HG02981 (cell line): Measurements from ENCODE around the gene THSD7A.

Experiments
- ATAC-seq: cut with Tn5 transposase; IDR thresholded peaks from one replicate; pipeline ENCODE4 v1.9.1; 2021; ENCODE audit warnings: mild to moderate bottlenecking, moderate library complexity; ENCODE audit not compliant: unreplicated experiment

THSD7A gene

DNA sequence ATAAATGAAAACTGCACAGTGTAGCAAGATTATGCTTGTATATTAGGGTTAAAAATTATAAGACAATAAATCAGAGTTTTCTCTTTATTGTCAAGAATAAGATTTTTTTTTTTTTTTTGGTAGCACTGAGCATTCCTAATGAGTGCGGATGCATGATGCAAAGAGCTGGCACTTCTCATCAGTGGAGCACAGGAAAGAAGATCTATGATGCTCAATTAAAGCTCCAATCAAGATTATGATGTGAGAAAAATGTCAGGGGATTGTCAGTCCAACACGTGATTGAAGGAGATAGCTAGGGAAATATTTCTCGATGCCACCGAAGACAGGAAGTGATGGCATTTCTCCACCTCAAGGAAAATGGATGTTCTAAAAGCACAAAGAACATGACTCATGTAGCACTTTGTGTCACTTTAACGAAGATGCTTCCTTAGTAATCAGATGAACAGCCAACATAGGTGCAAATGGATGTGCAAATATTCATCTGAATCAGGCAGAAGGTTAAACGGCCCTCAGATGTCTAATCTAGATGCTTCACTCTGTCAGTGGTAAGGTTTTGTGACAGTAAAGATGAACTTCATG is 240.9 kb downstream of the THSD7A start:
- no peak for ATAC-seq

DNA sequence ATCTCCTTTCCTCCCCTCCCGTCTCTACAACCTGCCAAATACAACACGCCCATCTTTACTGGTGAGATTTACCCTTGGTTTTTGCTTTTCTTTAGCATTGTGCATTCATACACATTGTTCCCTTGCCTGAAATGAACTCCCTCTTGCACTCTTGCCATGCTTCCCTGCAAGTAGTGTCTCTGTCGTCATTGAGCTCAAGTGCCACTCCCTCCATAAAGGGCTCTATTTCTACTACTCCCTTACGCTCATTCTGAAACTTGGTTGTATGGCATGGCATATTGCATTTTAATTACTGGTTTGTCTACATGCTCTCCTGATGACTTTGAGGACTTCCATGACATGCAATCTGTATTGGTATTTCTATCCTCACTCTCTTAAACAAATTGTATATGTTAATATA is 242.7 kb downstream of the THSD7A start:
- no peak for ATAC-seq

DNA sequence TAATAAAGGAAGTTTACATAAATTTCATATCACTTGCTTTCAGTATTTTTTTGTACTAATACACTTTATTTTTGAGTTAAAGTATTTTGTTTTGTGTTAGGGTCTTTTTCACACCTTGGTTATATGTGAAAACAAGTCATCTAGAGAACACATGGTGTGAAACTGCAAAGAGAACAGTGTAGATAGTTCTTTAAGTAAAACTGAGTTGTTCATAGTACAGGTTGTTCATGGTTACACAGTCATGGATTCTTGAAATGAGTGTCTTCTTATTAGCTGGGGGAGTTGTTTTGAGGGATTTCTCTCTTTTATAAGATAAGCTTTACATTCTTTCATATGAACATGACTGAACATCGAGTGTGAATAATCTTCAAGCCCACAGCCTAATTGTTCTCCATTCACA is 244.2 kb downstream of the THSD7A start:
- ATAC-seq: no peak

DNA sequence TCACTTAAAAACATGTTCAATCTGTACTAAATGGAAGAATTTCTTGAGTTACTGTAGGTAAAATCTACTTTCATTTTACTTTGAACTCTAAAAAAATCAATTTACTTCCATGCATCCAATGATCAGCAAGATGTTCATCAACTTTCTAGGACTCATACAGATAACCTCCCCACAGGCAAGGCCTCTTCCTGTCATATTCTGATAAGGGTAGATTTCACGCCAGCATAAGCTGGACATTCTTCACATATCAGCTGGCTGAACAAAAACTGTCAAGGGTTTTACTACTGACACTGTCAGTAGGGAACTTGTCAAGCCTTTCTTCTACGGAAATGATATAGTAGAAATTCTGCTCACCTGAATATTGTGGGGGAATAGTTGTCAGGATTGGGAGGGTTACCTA is 244.9 kb downstream of the THSD7A start:
- ATAC-seq: no peak

DNA sequence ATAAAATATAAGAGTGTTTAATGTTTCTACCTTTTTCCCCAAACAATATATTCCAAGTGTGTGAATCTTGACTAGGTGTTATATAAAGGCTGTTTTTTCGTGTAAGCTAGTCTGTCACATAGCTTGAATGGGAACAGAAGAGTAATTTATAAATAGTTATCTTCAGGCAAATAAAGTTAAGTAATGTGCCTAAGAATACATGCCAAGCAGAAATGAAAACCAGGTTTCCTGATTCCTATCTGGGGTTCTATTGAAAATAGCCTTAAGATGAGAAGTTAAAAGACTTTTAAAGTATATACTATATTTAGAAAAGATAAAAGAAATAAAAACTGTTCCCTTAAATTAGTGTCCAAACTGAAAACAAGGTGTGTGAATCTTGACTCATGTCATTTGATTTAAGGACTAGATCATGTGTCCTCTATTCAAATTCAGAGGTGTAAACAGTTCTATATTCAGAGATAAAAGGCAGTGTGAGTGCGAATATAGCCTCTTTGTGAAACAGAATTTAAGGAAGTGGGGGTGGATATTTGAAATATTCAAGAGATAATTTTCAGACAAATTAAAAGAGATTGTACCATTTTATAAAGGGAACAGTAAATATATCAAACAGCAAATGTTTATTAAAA is 247.5 kb downstream of the THSD7A start:
- no peak for ATAC-seq

DNA sequence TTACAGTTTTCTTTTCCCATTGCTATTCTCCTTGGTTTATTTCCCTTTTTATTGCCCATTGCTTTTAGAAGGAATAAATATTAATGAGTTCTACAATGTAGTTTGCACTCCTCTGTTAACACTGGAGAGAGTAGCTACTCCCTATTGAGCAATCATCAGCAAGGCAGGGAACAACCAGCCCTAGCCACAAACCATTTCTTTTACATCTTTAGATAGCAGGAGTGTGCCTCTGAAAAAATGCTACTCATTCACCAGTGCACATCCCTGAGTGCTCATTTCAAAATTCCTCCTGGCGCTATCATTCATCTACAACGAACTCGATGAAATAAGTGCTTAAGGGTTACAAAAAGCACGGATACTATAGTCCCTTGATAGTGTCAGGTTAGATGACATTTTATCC is 252.9 kb downstream of the THSD7A start:
- ATAC-seq: no peak

DNA sequence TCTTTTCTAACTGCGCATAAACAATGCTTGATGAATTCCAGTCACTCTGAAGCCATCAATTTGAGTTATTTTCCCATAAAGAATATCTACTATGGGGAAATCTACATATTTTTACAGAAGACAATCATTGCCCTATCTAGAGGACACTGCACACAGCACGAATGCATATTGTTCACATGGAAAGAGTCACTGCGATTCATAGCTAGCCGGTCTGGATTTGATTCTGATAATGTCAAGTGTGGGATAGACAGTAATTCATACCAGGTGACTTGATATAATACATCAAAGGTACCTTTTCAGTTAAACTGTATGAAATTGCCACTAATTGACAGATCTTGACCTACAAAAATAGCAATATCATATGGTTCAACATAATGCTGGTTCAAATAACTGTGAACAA is 255.7 kb downstream of the THSD7A start:
- ATAC-seq: no peak

DNA sequence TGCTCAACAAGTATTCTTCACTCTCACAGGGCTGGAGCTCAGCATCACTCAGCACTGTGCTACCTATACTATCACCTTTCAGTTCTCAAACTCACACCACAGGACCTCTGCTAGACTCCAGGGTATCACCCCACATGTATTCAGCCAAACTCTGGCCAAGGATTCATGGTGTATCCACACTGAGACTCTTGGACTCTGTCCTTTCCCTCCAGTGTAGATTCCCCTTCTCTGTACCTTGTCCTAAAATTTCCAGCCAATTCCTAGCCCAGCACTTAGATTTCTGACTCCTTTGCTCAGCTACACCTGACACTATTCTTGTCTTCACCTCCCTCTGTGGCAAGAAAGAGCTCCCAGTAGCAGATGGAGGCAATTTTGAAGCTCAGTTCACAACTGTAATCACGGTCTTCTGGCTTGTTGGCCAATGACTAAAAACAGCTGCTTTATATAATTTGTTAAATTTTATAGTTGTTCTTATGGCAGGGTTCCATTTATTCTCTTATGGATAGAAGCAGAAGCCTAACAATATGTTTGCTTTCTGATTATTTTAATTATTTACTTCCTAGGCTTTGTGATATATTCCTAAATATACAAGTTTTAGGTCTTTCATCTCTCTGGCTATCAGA is 258.8 kb downstream of the THSD7A start:
- ATAC-seq: no peak

DNA sequence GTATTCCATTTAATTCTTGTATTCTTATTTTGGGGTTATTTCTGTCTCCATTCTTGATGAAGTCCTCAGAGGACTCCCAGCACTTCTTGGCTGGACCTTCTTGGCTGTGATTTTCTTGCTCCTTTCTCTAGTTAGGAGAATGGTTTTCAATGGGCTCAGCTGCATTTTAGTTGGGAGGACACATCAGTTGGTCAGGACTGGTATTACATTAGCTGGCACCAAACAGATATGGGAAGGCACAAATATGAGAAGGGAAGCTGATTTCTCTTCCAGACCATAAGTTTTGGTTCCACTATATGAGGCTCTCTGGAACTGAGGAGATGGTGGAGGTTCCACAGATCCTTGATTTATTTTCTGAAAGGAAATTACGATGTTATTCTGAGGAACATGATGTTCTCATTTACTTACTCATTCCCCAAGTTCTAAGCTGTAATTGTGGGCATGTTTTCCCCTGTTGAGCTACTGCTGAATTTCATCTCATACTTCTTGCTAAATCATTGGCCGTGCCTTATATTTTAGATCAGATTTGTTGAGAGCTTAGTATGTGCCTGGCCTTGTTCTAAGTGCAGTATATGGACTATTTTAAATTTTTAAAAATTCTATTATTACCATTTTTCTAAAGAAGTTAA is 261.0 kb downstream of the THSD7A start:
- ATAC-seq: no peak

DNA sequence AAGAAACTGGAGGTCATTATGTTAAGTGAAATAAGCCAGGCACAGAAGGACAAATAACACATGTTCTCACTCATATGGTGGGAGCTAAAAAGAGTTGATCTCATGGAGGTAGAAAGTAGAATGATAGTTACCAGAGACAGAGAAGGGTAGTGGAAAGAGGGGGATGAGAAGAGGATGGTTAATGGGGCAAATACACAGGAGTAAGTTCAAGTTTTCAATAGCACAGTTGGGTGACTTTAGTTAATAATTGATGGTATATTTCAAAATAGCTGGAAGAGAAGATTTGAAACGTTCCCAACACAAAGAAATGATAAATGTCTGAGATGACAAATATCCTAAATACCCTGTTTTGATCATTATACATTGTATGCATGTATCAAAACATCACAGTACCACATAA is 261.8 kb downstream of the THSD7A start:
- ATAC-seq: no peak

DNA sequence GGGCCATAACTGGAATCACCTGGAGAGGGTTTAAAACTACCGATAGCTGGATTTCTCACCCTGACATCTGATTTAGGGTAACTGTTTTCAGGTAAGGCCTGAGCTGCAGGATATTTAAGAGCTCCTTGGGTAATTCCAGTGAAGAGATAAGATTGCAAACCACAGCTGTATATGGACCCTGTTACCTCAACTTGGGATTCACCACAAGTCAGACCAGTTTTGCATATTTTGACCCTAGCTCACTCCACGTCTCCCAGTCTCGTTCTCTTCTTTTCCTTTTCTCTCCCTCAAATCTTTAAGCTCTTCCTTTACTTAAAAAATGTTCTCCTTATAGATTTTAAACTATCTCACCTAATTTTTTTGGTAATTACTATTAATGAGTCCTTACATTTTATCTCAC is 264.4 kb downstream of the THSD7A start:
- no peak for ATAC-seq

DNA sequence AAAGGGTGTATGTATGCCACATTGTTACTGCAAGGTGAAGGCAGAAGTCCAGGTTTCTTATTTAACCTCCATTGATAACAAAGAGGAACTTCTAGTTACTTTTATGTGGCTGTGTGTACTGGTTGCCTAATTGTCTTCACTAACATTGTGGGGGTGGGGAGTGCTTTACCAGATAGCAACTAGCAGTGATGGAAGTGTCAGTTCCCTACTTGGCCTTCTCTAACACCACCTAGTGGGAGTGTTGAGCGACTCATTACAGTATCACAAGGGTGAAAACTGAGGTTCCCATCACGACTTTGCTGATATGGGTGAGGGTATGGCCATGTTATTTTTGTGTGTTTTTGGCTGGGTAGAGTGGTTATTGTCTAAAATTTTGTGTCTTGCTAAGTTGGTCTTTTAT is 274.4 kb downstream of the THSD7A start:
- peak; percentile 96 for ATAC-seq

DNA sequence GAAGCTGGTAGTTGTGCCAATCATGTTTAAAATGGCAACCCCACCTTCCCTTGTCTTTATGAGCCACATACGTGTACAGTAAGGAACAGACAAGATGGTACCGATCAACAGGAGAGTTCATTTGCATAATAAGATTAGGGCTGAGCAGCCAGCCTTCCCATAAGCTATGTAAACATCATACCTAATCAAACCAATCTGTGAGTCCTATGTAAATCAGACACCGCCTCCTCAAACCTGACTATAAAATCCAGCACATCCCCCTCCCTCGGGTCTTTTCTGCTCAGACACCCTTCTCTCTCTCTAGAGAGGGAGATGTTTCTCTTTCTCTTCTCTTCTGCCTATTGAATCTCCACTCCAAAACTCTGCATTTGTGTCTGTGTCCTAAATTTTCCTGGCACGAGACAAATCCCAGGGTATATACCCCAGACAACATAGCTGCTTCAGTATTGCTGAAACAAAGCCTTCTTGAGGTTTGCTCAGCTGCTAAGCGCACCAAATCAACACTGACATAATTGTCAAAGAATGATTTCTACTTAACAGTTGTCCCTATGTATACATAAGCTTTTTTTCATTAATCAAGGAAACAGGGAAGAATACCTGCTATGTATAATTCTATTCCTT is 279.2 kb downstream of the THSD7A start:
- ATAC-seq: no peak

DNA sequence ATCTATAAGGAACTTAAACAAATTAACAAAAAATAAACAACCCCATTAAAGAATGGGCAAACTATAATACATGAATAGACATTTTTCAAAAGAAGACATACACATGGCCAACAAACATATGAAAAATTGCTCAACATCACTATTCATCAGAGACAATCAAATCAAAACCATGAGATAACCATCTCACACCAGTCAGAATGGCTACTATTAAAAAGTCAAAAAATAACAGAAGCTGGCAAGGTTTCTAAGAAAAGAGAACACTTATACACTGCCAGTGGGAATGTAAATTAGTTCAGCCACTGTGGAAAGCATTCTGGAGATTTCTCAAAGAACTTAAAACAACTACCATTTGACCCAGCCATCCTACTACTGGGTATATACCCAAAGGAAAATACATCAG is 280.5 kb downstream of the THSD7A start:
- no peak for ATAC-seq

DNA sequence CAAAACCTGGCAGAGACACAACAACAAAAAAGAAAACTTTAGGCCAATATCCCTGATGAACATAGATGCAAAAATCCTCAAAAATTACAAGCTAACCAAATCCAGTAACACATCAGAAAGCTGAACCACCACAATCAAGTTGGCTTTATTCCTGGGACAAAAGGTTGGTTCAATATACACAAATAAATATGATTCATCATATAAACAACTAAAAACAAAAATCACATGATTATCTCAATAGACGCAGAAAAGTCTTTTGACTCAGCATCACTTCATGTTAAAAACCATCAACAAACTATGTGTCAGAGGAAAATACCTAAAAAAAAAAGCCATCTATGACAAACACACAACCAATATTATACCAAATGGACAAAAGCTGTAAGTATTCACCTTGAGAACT is 283.5 kb downstream of the THSD7A start:
- ATAC-seq: no peak

DNA sequence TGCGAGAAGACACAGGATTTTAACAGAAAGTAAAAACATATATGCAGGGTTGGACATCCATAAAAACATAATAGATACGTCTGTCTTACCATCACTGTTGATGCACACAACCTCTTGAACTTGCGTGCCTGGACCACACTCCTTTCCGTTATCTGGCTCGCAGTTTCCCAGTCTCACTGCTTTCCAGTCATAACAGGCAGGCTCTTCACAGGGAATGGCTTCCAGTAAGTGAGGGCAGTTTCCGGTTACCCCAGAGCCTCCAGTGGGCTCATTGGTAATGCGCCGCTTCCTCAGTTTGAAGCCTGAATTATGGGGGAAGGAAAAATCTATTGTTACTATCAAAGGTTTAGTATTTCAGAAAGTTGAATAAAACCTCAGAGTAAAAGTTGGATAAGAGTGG is 290.7 kb downstream of the THSD7A start:
- no peak for ATAC-seq

DNA sequence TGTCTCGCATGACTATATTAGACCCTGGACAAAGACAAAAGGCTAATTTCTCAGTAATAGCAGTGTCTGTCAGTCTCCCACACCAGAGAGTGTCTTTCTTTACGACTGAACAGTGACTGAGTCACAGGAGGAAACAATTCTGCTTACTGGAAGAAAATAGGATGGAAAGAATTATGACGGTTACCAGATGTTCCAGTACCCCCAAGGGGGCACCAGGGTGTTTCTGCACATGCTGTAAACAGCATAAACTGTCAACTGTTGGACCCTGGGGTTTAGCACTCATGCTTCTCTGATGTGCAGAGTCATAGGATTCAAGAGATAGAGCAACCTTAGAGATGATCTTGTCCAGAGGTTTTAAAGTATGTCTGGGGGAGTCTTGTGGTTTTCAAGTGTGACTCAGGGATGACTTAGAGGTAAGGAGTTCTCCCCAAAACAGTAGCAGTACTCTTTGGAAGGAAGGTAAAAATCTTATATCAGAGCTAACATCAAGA is 291.7 kb downstream of the THSD7A start:
- no peak for ATAC-seq

DNA sequence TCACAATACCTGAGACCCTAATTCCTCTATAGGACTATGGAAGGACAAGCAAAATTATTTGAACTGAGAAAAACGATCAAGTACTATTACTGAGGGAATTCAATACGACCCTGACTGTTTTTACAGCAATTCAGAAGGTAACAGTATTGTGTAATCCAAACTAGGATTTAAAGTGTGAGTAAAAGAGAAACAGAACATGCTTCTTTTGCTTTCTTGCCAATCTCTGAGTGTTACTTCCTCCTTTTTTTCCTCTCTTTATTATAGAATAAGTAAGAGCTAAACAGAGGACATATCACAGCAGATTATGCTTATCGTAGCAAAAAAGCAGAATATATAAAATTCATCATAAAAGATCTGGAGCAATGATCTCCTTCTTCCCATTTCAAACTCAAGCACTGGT is 292.1 kb downstream of the THSD7A start:
- no peak for ATAC-seq

DNA sequence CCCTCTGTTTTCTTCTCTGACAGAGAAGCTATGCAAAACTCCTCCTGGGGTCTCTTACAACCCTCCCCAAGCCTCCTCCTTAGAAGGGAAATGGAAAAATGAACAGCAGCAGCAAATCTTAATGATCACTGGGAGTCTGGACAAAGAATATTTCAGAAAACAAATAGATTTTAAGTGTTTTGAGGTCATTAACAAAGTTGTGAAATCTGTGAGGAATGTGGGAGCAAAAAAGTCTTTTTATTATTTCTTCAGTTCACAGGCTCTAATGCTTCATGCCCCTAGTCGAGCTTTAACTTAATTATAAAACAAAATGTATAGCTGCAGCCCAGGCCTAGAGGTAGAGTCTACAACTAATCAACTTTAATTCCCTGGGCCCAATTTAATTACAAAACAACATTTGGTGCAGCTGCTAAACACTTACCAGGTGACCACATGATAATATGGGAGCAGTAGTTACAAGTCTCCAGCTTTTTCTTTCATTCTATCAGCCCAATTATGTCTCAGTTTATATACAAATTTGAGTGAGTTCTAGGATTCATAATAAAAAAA is 293.2 kb downstream of the THSD7A start:
- ATAC-seq: no peak

DNA sequence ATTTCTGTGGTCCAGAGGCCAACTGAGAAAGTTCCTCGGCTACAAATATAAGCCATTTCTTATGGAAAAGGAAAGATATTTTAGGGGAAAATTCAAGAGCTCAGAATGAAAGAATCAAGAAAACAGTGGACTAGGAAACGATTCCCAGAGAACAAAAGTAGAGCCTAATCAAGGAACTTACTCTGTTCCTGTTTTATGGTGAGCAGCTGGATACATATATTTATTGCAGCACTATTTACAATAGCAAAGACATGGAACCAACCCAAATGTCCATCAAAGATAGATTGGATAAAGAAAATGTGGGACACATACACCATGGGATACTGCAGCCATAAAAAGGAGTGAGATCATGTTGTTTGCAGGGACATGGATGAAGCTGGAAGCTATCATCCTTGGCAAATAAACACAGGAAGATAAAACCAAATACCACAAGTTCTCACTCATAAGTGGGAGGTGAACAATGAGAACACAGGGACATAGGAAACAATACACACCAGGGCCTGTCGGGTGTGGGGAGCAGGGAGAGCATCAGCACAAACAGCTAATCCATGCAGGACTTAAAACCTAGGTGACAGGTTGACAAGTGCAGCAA is 298.7 kb downstream of the THSD7A start:
- no peak for ATAC-seq

DNA sequence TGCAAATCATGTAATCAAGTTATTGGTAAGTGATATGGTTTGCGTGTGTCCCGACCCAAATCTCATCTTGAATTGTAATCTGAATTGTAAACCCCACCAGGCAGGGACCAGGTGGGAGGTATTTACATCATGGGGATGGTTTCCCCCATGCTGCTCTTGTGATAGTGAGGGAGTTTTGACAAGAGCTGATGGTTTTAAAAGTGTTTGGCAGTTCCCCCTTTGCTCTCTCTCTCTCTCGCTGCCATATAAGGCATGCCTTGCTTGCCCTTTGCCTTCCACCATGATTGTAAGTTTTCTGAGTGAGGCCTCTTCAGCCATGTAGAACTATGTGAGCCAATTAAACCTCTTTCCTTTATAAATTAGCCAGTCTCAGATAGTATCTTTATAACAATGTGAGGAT is 302.6 kb downstream of the THSD7A start:
- ATAC-seq: no peak
